ENCODE results near the gene RTEL1. TPM values are rescaled to one million over a fixed set of nuclear protein-coding genes. Genes with fewer than 3 reads are reported as not detected.

RTEL1 gene
- polyA plus RNA-seq, 3 donors = 1.0 to 15.5 (median 4.8) TPM

GRCh38 chr20:63617092-63617875, 40.8 kb upstream of the RTEL1 start:
- no peak overlapping the region for H3K9ac ChIP-seq (ENCODE audit: insufficient read depth, low read length, poor library complexity, severe bottlenecking)
- H2AFZ ChIP-seq (ENCODE audit: insufficient read depth, low read depth, low read length, poor library complexity, severe bottlenecking) = no peak overlapping the region
- Mint-ChIP-seq H3K36me3 (peaks cover 60 to 79% of the 10 kb centered on the region in 2 donors), H3K4me1 (peaks cover 19% of the 10 kb centered on the region), H3K4me3 (no peak overlapping the region), H3K9me3 (peaks cover 0 to 9% (median 6%) of the 10 kb centered on the region in 7 donors), H3K27me3 (ENCODE audit: low read depth in 3 of 3) (peaks cover 0 to 7% (median 2%) of the 10 kb centered on the region in 3 donors), H3K27ac (no peak overlapping the region)
- peaks cover 33 to 50% of the 10 kb centered on the region in 2 donors for H3K36me3 ChIP-seq (replicated peaks in 1 of 2; ENCODE audit: control insufficient read depth in 1 of 2, insufficient read depth in 2 of 2, low read length in 2 of 2)
- no peak overlapping the region for H3K27ac ChIP-seq (ENCODE audit: low read depth in 1 of 2, low read length in 2 of 2)
- H3K4me3 ChIP-seq (replicated peaks in 1 of 3; ENCODE audit: low read depth in 2 of 3, low read length in 3 of 3) = no peak overlapping the region
- intact Hi-C loops (cut with micrococcal nuclease) = no loop called here
- 98% methylated on average over 37 of the region's 41 CpGs for WGBS (ENCODE audit: insufficient coverage)
- peaks cover 17% of the 10 kb centered on the region in 2 donors for H3K4me1 ChIP-seq (ENCODE audit: control insufficient read depth in 1 of 2, insufficient read depth in 2 of 2, low read length in 2 of 2)
- peaks cover 42% of the 10 kb centered on the region for H3K79me2 ChIP-seq (ENCODE audit: insufficient read depth, low read length)
- peaks cover 41% of the 10 kb centered on the region for H4K20me1 ChIP-seq (ENCODE audit: insufficient read depth, low read length)
- no peak for DNase-seq
- no peak for TF ChIP-seq CTCF (IDR thresholded peaks at IDR 0.05)
- H3K27me3 ChIP-seq (ENCODE audit: control insufficient read depth in 2 of 2, insufficient read depth in 2 of 2, low read length in 2 of 2) = no peaks in the 10 kb centered on the region
- no peak overlapping the region for H3K4me2 ChIP-seq (replicated peaks; ENCODE audit: extremely low read depth, low read length, poor library complexity, severe bottlenecking)
- H3K9me3 ChIP-seq (replicated peaks in 1 of 2; ENCODE audit: control insufficient read depth in 1 of 2, insufficient read depth in 1 of 2, low read length in 2 of 2) = no peaks in the 10 kb centered on the region

- no peak for TF ChIP-seq CTCF (IDR thresholded peaks at IDR 0.05)
- H3K4me2 ChIP-seq (replicated peaks; ENCODE audit: extremely low read depth, low read length, poor library complexity, severe bottlenecking) = no peak overlapping the region
- WGBS (ENCODE audit: insufficient coverage) = 89% methylated on average over 6 of the region's 8 CpGs
- no peak overlapping the region for H3K27ac ChIP-seq (ENCODE audit: low read depth in 1 of 2, low read length in 2 of 2)
- peaks cover 48% of the 10 kb centered on the region for H3K79me2 ChIP-seq (ENCODE audit: insufficient read depth, low read length)
- peaks cover 63 to 84% of the 10 kb centered on the region in 2 donors for H3K36me3 Mint-ChIP-seq
- peaks cover 0 to 9% (median 6%) of the 10 kb centered on the region in 7 donors for H3K9me3 Mint-ChIP-seq
- H4K20me1 ChIP-seq (ENCODE audit: insufficient read depth, low read length) = peaks cover 43% of the 10 kb centered on the region
- H2AFZ ChIP-seq (ENCODE audit: insufficient read depth, low read depth, low read length, poor library complexity, severe bottlenecking) = no peak overlapping the region
- peaks cover 0 to 6% (median 2%) of the 10 kb centered on the region in 3 donors for H3K27me3 Mint-ChIP-seq (ENCODE audit: low read depth in 3 of 3)
- peaks cover 13% of the 10 kb centered on the region for H3K4me1 Mint-ChIP-seq
- peaks cover 33 to 50% of the 10 kb centered on the region in 2 donors for H3K36me3 ChIP-seq (replicated peaks in 1 of 2; ENCODE audit: control insufficient read depth in 1 of 2, insufficient read depth in 2 of 2, low read length in 2 of 2)
- H3K27me3 ChIP-seq (ENCODE audit: control insufficient read depth in 2 of 2, insufficient read depth in 2 of 2, low read length in 2 of 2) = no peaks in the 10 kb centered on the region
- peaks cover 11% of the 10 kb centered on the region in 2 donors for H3K4me1 ChIP-seq (ENCODE audit: control insufficient read depth in 1 of 2, insufficient read depth in 2 of 2, low read length in 2 of 2)
- intact Hi-C loops (cut with micrococcal nuclease) = no loop called here
- no peak overlapping the region for H3K9ac ChIP-seq (ENCODE audit: insufficient read depth, low read length, poor library complexity, severe bottlenecking)
- no peak overlapping the region for H3K4me3 Mint-ChIP-seq
- no peak overlapping the region for H3K4me3 ChIP-seq (replicated peaks in 1 of 3; ENCODE audit: low read depth in 2 of 3, low read length in 3 of 3)
- H3K27ac Mint-ChIP-seq = peak overlapping the region in 1 of 7 donors; percentile 15
- DNase-seq = no peak
- no peaks in the 10 kb centered on the region for H3K9me3 ChIP-seq (replicated peaks in 1 of 2; ENCODE audit: control insufficient read depth in 1 of 2, insufficient read depth in 1 of 2, low read length in 2 of 2)
Measured at GRCh38 chr20:63617876-63618265, 40.2 kb upstream of the RTEL1 start.
